KOPT-K1 (cell line): ENCODE measurements around the gene KIAA1614.

ENCODE experiments used
- H3K27ac ChIP-seq: fragments of 200-600 bp; sonication (generic); 2 replicates; pipeline ENCODE4 v1.5.1; 2016; ENCODE audit warnings: antibody characterized with exemption, mild to moderate bottlenecking, low read depth, low read length; ENCODE audit not compliant: poor library complexity, severe bottlenecking
- H3K36me3 ChIP-seq: fragments of 200-600 bp; sonication (generic); 2 replicates; pipeline ENCODE4 v1.5.1; 2017; ENCODE audit warnings: antibody characterized with exemption, mild to moderate bottlenecking, low read length, moderate library complexity; ENCODE audit not compliant: insufficient read depth
- H3K9me3 ChIP-seq: fragments of 200-600 bp; sonication (generic); 2 replicates; pipeline ENCODE4 v1.5.1; 2017; ENCODE audit warnings: antibody characterized with exemption, low read length, mild to moderate bottlenecking; ENCODE audit not compliant: insufficient read depth, poor library complexity, severe bottlenecking

KIAA1614 gene

DNA sequence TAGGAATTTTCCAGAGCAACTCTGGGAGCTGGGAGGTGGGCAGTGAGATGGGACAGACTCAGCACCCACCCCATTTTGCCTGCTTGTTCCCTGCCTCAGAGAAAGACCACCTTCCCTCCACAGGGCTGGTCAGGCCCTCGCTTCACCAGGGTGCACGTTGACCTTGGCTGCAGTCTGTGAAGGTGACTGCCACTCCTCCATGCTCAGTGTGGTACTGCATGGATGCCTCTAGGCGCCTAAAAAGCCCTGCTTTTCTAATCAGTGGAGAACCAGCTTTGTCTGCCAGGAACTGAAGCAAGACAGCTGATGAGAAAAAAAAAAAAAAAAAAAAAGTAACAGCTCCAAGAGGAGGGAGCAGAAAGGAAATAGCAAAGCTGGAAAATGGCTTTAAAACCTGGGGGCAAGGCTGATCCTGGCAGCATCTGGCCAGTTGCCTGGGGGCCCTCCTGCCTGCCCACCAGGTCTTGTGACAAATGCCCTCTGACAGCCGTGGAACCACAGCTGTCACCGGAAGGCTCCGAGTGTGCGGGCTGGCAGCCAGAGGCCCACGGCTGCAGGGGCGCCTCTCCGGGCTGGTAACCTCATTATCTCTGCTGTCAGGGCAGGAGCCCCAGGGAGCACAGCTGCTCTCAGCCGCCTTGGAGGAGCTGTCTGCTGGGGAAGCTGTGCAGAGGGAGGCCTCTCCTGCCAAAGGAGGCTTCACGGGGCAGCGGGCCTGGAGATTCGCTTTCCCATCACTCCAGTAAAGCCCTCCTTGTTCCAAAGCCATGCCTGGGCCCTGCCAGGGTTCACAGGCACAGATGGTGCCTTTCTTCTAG lies 13.7 kb downstream of the KIAA1614 start:
- Histone ChIP-seq H3K9me3 (no peaks in the 10 kb centered on the region), H3K27ac (peak overlapping the region; percentile 82), H3K36me3 (no peaks in the 10 kb centered on the region)

DNA sequence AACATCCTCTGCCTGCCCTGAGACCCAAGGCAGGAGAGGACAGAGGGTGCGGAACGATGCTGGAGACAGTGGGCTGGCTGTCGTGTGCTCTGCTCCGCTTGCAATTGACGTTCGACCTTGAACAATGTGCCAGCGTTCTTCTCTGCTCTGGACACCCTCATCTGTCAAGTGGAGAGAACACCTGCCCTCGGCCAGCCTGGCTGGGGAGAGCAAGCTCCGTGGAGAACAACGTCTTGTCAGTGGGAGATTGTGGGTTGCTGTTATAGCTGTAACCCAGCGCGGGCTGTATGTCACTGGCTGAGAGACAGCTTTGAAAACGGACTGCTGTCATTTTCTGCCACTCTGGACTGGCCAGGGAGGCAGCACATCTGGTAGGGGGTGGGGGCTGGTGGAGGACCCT lies 14.7 kb downstream of the KIAA1614 start:
- Histone ChIP-seq H3K27ac (peak overlapping the region; percentile 82), H3K9me3 (no peaks in the 10 kb centered on the region), H3K36me3 (no peaks in the 10 kb centered on the region)

DNA sequence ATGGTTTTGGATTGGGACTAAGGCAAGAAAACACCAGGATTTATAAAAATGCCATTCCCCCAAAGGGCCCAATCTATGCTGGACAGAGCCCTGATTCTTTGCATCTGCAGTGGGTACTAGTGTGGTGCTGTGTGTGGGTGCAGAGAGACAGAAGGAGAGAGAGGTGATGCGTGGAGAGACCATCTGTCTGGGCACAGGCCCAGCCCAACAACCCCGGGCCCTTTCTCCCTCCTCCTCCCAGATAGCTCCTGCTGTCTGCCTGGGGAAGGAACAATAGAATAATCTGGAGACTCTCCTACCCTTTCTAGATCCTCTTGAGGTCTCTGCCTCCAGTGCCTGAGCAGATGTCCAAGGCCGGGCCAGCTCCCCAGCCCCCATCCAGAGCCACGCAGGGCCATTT lies 15.1 kb downstream of the KIAA1614 start:
- peak overlapping the region; percentile 82 for H3K27ac ChIP-seq
- no peaks in the 10 kb centered on the region for H3K36me3 ChIP-seq
- H3K9me3 ChIP-seq, result no peaks in the 10 kb centered on the region

DNA sequence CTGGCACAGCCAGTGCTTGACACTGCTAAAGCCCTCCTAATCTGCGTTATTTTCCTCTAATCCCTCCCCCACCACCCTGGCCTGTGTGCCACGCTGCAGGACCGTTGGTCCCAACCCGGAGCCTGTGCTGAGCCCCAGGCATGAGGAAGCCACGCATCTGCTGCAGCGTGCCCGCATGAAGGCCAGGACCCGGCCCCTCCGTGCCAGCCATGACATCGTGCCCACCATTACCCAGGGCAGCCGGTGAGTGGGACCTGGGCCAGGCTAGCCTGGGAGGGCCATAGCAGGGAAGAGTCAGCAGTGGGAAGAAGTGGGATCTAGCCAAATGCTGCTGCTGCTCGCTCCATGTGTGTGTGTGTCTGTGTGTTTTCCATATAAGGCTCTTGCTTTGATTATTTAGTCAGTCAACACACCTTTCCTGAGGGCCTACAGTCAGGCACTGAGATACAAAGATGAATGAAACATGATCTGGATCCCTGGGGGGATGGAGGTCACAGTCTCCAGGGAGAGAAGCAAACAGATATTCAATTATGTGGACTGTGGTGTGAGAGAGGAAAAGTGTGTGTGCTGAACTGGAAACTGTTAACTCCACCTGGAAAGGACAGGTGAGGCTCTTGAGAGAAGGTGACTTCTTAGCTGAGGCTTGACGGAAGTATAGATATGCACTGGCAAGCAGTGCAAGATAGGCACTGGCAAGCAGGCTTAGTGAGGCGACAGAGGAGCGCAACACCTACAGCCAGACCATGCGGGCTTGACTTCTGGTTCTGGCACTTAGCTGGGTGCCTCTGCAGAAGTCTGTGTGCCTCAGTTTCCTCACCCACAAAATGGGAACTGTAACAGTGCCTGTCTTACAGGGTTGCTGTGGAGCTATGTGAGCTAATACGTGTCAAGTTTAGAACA lies 15.9 kb downstream of the KIAA1614 start:
- Histone ChIP-seq H3K36me3 (no peaks in the 10 kb centered on the region), H3K27ac (peak overlapping the region; percentile 82), H3K9me3 (no peaks in the 10 kb centered on the region)

DNA sequence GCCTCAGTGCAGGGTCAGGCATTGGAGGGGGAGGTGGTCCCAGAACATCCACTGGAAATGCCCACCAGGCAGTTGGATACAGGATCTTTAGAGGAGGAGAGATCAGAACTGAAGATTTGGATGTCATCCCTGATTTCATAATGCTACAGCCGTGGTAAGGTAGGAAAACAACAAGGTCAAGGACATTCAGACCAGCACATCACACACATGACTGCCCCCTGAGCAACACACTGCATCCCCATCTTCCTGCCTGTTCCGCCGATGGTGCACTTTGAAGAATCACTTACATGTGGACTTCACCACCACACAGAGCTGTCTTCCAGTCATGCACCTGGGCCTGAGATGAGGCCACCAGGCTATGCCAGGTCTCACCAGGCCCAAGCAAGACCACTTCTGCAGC lies 16.7 kb downstream of the KIAA1614 start:
- Histone ChIP-seq H3K36me3 (no peaks in the 10 kb centered on the region), H3K9me3 (no peaks in the 10 kb centered on the region), H3K27ac (no peak overlapping the region)

DNA sequence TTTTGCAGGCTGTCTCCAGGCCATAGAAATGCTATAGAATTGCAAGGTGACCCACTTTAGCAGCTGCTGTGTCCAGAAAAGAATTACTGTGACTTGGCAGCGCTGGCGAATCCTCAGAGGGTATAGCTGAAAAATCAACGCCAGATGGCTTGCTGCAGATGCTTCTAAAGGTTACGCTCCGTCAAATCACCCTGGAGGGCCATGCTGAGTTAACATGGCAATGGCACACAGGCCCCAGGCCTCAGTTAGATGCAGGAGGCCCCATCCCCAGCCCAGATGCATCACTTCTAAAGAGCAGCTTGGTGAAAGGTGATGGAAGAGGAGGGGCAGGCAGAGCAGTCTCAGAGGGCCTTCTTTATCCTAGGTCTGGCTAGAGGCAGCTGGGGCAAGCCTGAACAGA lies 18.0 kb downstream of the KIAA1614 start:
- peak overlapping the region; percentile 36 for H3K27ac ChIP-seq

DNA sequence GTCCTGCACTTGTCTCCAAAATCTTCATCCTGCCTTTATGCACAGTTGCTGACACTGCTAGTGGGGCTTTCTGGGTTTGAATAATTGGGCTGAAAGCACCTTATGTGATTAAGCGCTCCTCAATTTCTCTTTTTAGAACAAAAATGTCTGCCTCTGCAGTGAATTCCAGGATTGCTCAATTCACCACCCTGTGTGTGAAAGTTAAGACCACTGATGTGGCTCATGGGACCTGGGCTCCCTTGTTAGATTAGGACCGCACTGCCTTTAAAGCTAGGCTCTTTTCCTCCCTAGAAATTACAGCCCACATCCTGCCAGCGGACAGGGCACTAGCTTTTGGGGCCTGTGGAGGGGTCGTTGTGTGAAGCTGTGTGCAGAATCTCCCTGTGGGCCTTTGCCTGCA lies 18.8 kb downstream of the KIAA1614 start:
- H3K27ac ChIP-seq, result peak overlapping the region; percentile 36
- H3K9me3 ChIP-seq, result no peaks in the 10 kb centered on the region
- no peaks in the 10 kb centered on the region for H3K36me3 ChIP-seq

More for the DNA sequence above, 18.0 kb downstream of the KIAA1614 start:
- Histone ChIP-seq H3K9me3 (no peaks in the 10 kb centered on the region), H3K36me3 (no peaks in the 10 kb centered on the region)

DNA sequence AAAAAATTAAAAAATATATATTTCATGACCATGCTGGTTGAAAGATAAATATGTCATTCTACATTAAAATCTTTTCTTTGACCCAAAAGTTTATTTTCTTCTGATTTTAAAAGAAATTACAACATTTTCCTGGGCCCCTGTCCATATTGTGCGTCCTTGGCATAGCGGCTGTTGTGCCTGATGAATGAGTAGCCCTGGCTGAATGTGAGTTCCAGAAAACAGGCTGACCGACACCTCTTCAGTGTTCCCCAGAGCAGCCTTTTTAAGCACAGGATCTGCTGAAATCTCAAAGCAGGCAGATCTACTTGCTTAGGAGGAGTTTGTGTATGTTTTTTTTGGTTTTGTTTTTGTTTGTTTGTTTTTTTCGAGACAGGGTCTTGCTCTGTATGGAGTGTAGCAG lies 19.7 kb downstream of the KIAA1614 start:
- Histone ChIP-seq H3K36me3 (no peaks in the 10 kb centered on the region), H3K9me3 (no peaks in the 10 kb centered on the region), H3K27ac (no peak overlapping the region)

DNA sequence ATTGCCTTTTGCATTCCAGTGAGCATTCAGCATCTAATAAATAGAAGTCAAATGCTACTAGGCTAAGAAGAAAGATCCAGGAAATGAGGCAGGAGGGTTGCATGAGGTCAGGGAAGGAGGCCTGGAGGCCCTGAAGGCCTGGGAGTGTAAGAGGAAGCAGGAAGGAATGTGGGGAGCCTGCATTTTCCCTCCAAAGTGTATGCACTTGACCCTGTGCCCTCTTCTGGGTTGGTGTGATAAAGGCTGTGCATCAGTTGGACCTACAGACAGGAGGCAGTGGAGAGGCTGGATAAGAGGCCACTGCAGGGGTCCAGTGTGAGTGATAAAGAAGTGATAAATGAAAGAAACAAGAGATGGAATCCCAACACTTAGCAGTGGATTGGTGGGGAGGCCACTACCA lies 20.4 kb downstream of the KIAA1614 start:
- Histone ChIP-seq H3K27ac (no peak overlapping the region), H3K9me3 (no peaks in the 10 kb centered on the region), H3K36me3 (no peaks in the 10 kb centered on the region)

DNA sequence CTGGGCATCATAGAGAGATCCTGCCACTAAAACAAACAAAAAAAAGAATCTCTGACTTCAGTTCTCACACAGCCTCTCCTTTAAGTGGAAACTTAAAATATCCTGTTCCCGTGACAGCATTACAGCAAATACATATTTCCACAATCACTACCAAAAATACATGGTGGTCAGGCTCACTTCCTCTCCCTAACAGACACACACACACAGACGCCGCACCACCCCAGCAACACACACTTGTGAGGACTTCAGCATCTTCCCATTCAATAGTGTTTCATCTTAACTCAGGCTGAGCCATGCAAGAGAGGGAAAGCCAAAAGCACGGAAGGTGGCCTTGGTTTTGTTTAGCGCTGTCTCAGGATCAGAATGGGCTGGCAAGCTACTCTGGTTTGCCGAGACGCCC lies 21.9 kb downstream of the KIAA1614 start:
- no peaks in the 10 kb centered on the region for H3K9me3 ChIP-seq
- H3K36me3 ChIP-seq, result no peaks in the 10 kb centered on the region
- peak overlapping the region; percentile 40 for H3K27ac ChIP-seq

DNA sequence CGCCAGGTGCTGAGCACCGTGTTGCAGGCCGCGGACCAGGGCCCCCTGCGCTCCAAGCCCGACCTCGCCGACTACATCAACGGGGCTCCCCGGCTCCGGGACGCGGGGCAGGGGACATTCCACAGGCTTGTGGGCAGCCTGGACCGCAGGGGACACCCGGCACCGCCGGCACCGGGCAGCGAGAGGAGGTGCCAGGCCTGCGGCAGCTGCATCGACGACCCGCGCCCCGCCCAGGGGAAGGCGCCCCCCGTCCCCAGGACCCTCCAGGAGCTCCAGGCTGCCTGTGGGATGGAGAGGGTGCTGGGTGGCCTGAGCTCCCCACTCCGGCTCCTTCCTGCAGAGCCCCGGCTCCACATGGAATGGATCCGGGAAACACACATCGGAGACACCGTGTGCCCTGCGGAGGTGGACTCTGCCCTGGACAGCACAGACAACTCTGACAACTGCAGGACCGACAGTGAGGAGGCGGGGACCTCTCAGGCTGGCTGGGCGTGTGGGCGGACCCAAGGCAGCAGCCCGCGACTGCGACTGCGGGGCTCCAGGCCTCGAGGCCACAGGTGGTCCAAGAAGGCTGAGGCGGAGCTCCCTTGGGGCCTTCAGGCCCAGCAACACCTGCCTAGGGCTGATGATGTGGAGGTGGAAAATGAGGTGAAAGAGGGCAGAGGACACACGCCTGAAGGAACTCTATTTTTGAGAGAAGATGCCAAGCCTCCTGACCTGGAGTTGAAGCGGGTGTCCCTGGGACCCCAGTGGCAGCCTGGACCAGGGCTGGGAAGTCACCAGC lies 22.8 kb downstream of the KIAA1614 start:
- Histone ChIP-seq H3K27ac (peak overlapping the region; percentile 40), H3K9me3 (no peaks in the 10 kb centered on the region), H3K36me3 (no peaks in the 10 kb centered on the region)

DNA sequence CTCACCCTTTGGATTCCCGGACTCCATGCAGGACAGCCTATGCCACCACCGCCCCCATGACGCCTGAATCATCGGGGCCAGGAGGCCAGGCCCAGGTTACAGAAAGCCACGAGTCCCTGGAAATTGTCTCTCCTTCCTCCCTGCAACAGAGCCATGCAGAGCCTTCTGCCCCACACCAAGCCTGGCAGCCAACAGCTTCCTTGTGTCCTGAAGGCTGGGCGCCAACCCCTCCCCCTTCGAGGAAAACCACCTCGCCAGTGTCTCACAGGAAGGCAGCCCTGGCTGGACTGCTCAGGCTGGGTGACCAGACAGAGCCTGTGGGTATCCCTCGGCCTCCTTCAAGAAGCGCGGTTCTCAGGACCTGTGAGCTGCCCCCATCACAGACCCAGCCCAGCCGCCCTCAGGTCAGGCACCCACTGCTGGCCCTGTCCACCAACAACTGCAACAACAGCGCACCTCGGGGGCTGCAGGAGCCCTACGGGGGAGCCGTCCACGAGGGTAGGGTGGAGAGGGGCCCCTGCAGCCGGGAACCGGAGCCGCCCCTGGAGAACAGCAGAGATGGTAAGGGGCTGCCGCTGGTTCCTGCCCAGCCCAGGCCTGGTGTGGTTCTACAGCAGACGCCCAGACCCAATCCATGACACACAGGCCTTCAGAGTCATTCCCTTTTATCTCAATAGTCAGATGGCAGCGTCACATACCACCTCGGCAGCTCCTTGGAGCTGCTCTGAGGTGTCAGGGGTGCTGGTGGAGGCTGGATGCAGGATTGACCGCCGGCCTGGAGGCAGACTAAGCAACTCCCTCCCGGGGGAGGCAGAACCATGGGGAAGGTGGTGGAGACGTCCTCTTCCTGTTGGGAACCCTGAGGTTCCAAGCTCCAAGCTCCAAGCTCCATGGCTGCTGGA lies 23.7 kb downstream of the KIAA1614 start:
- Histone ChIP-seq H3K27ac (peak overlapping the region; percentile 40), H3K36me3 (no peaks in the 10 kb centered on the region), H3K9me3 (no peaks in the 10 kb centered on the region)

DNA sequence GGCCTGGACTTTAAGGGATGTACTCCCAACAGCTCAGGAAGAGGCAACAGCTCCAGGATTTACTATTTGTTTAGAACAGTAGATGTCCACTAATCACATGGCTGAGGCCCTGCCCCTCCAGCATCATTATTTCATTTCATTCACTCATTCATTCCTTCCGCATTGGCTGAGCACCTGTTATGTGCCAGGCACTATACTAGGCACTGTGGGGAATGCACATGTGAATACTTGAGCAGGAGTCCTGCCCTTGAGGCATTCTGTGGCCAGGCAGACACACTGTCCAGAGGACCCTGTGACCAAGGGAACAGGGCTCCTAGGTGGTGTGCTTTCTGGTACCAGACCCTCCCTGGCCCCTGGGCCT lies 24.3 kb downstream of the KIAA1614 start:
- Histone ChIP-seq H3K36me3 (no peaks in the 10 kb centered on the region), H3K9me3 (no peaks in the 10 kb centered on the region), H3K27ac (peak overlapping the region; percentile 40)

DNA sequence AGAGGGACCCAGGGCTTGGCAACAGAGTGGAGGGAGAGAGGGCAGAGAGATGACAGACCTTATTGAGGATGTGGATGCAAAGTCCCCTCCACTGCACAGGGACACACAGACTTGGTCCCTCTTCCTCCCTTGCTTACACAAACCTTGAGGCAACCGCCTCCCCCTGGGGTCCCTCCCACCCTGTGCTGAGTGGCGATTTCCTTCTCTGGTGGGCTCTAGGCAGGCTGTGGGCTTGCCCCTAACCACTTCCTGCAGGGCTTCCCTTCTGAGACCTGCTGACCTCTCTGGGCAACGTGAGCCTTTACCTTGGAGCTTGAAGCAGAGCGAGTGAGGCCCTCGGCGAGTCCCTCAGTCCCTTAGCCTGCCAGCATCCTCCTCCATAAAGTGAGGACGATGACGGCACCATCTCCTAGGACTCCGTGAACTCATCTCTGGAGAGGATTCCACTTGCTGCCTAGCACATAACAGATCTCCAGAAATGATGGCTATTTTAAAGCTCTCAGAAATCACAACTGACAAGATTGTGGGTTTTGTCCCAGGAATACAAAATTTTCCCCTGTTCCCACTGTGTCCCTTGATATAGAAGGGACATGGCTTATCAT lies 25.0 kb downstream of the KIAA1614 start:
- H3K9me3 ChIP-seq, result no peaks in the 10 kb centered on the region
- no peaks in the 10 kb centered on the region for H3K36me3 ChIP-seq
- H3K27ac ChIP-seq, result peak overlapping the region; percentile 45
